Body of pancreas (tissue), 4 donors: ENCODE data around the gene ZNF329.

ENCODE experiments used
- POLR2A ChIP-seq, 3 donors: fragments of 450-650 bp; IDR thresholded peaks; one replicate each; pipeline ENCODE4 v1.6.1; 2016; ENCODE audit warnings: antibody characterized with exemption in 3 of 3, mild to moderate bottlenecking in 2 of 3
- TF ChIP-seq, protein P1 (sequence below), 7 experiments: fragments of 450-650 bp in 4 of 7; fragments of 200-600 bp in 3 of 7; sonication (generic) in 3 of 7; IDR thresholded peaks; one replicate each; pipeline ENCODE4 v1.5.1; 2016 to 2019; ENCODE audit warnings: antibody characterized with exemption in 7 of 7

DNA sequence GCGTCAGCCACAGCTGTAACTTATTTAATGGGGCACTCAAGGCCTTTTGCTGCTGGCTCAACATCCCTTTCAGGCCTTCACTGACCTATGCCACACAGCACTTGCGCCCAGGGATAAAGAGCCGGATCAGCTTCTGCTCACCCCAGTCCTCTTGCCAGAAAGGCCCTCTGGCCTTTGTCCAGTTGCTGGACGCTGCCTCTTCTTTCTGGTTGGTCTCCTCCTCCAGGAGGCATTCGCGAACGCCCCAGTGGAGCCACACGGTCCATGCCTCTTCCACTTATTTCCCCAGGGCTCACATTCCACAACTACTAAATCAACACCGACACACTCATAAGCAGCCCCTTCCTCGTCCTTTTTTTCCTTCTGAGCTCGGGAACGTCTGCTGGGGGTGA lies 3.7 kb upstream of the ZNF329 start:
- TF ChIP-seq, protein P1, sequence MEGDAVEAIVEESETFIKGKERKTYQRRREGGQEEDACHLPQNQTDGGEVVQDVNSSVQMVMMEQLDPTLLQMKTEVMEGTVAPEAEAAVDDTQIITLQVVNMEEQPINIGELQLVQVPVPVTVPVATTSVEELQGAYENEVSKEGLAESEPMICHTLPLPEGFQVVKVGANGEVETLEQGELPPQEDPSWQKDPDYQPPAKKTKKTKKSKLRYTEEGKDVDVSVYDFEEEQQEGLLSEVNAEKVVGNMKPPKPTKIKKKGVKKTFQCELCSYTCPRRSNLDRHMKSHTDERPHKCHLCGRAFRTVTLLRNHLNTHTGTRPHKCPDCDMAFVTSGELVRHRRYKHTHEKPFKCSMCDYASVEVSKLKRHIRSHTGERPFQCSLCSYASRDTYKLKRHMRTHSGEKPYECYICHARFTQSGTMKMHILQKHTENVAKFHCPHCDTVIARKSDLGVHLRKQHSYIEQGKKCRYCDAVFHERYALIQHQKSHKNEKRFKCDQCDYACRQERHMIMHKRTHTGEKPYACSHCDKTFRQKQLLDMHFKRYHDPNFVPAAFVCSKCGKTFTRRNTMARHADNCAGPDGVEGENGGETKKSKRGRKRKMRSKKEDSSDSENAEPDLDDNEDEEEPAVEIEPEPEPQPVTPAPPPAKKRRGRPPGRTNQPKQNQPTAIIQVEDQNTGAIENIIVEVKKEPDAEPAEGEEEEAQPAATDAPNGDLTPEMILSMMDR (IDR thresholded peaks at IDR 0.05) = no peak
- TF ChIP-seq POLR2A (IDR thresholded peaks at IDR 0.05) = no peak
